ENCODE results near the gene ZC2HC1B.

- TF ChIP-seq POLR2A (IDR thresholded peaks at IDR 0.05; ENCODE audit: borderline replicate concordance, extremely low read depth, insufficient read depth, insufficient read length) (no peak), CTCF (IDR thresholded peaks at IDR 0.05 in 2 of 3, conservative IDR thresholded peaks at IDR 0.05 in 1 of 3; ENCODE audit: borderline replicate concordance in 1 of 3, insufficient read depth in 1 of 3, low read depth in 2 of 3, low read length in 2 of 3) (no peak), ELF1 (IDR thresholded peaks at IDR 0.05; ENCODE audit: borderline replicate concordance, low read depth) (no peak), ZFX (IDR thresholded peaks at IDR 0.05) (no peak), EZH2 (IDR thresholded peaks at IDR 0.05) (no peak)
- TF ChIP-seq, protein P1, sequence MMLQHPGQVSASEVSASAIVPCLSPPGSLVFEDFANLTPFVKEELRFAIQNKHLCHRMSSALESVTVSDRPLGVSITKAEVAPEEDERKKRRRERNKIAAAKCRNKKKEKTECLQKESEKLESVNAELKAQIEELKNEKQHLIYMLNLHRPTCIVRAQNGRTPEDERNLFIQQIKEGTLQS (IDR thresholded peaks at IDR 0.05) = no peak
These were observed 96.8 kb downstream of the ZC2HC1B start for GRCh38 chr6:143961066-143961465.
